AML-193 (cell line): ENCODE results near the gene PTPN7.

Experiments
- DNase-seq, 2 experiments: peaks; one replicate each; lab custom pipeline; 2025; lab: John Stamatoyannopoulos, UW

Gene PTPN7

GRCh38 chr1:202106340-202107254 is 53.8 kb downstream of the PTPN7 start:
- DNase-seq = no peak

- DNase-seq = no peak
Measured at GRCh38 chr1:202105571-202106339, 54.6 kb downstream of the PTPN7 start.

- DNase-seq = no peak
Measured at GRCh38 chr1:202104073-202104472, 56.3 kb downstream of the PTPN7 start.

GRCh38 chr1:202101184-202101583 is 59.2 kb downstream of the PTPN7 start:
- DNase-seq = no peak
